Measurements from ENCODE around the gene FAM184A.
"Not testable (repeated sequence)": the region's sequence is repeated elsewhere in the genome, so short reads cannot be mapped to it uniquely, and the experiment has no call there.

FAM184A gene

DNA sequence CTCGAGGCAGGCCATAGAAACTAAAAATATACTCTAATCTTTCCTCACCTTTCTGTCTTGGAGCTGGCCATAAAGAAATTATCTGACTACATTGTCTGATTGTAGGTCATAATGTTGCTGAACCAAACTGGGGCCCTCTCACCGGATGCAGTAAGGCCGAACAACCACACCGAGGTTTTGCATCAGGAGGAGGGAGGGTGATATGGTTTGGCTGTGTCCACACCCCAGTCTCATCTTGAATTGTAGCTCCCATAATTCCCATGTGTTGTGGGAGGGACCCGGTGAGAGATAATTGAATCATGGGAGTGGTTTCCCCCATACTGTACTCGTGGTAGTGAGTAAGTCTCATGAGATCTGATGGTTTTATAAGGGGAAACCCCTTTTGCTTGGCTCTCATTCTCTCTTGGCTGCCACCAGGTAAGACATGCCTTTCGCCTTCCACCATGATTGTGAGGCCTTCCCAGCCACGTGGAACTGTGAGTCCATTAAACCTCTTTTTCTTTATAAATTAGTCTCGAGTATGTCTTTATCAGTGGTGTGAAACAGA lies 19.4 kb upstream of the FAM184A start:
- not testable (repeated sequence) for DNase-seq (ENCODE audit: low read depth in 2 of 3, low spot score in 1 of 3)

GRCh38 chr6:119096721-119097565 lies 18.5 kb upstream of the FAM184A start:
- DNase-seq (ENCODE audit: low read depth in 2 of 3, low spot score in 1 of 3): no peak

DNA sequence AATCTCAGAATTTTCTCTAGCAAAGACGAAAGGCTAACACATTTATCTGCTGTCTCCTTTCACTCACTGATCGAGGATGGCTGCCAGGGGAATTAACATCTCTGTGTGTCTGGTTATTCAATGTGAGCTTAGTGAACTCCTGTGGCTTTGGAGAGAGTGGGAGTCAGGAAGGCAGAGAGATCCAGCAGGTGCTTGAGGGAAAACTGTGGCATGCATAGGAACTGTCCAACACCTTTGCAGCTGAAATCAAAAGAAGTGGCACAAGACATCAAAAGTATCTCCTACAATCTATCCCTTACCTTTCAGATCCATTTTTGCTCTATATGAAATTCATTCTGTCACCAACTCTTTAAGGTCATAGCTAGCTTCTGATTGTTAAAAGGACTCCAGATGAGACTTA lies 11.8 kb upstream of the FAM184A start:
- no peak for DNase-seq (ENCODE audit: low read depth in 2 of 3, low spot score in 1 of 3)

GRCh38 chr6:119084784-119085183 lies 6.3 kb upstream of the FAM184A start:
- no peak for DNase-seq (ENCODE audit: low read depth in 2 of 3, low spot score in 1 of 3)

DNA sequence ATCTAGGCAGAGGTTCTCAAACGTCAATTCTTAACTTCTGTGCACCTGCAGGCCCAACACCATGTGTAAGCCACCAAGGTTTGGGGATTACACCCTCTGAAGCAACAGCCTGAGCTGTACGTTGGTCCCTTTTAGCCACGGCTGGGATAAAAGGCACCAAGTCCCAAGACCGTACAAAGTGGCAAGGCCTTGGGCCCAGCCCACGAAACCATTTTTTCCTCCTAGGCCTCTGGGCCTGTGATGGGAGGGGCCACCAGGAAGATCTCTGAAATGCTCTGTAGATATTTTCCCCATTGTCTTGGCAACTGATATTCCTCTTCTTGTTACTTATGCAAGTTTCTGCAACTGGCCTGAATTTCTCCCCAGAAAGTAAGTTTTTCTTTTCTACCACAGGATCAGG lies 4.5 kb upstream of the FAM184A start:
- no peak for DNase-seq (ENCODE audit: low read depth in 2 of 3, low spot score in 1 of 3)

DNA sequence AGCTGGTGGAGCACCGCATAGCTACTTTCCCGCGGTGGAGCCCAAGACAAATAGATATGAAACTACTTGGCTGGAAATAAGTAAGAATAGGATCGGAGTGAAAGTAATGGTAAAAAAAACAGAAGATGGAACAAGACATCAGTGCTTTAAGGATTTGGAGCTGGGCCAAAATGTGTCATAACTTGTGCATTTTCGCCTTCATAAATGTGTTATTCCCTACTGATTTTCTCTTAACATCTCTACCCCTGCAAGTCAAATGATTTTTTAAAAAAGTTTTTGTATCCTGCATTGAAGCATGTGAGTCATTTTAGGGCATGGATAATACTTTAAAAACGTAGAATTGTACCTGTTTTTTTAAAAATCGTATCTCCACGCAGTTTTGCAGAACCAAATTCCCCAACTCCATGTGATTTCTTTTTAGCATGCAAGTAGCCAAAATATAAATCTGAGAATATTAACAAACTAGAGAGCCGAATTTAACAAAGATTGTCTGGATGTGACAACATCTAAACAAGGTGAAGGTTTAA lies 882 bp upstream of the FAM184A start:
- peak in 1 of 3 donors; percentile 40 for DNase-seq (ENCODE audit: low read depth in 2 of 3, low spot score in 1 of 3)

GRCh38 chr6:119077643-119078375 lies 655 bp downstream of the FAM184A start:
- DNase-seq (ENCODE audit: low read depth in 2 of 3, low spot score in 1 of 3): peak; percentile 20 to 37 (median 23)

DNA sequence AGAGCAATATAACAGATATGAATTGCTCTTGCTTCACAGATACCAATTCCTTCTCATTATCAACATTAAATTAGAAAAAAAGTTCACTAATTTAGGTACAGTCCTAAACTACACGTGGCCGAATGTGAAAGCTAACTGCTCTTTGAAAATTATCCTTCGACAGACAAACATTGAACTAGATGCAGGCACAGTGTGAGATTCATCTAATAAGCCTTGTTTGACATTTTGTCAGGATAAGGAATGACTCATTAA lies 1.1 kb downstream of the FAM184A start:
- no peak for DNase-seq (ENCODE audit: low read depth in 2 of 3, low spot score in 1 of 3)

DNA sequence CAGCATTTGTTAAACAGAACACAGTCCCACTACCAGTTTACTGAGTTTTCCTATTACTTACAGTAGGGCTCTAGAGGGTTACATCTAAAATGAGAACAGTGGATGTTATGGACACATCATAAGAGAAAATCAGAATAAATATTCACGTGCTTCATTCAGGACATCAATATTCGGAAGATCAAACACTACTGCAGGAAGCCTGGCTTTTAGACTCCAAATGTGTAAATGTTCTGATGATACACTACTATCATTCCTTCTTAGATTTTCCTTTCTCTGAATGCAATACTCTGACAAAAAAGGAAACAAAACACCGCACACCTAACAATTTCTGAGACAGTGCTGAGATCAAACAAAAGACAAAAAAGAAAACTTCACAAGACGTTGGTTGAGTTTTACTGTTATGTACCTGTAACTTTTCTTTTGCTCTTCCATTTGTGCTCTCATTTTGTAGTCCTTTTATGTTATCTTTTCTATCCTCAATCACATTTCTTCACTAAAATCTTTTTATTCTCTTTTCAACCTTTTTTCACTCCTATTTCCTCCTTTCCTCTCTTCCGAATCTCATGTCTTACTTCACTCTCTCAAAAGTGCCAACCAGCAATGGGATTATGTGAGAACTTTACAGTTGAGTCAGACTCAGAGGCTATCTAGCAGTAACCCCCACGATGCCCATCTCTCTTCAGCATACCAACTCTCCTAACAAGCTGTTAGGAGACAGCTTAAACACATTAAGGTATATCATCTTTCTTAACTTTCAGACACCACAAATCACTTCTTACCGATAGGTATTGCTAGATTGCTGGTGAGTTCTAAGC lies 1.7 kb downstream of the FAM184A start:
- DNase-seq (ENCODE audit: low read depth in 2 of 3, low spot score in 1 of 3): no peak

DNA sequence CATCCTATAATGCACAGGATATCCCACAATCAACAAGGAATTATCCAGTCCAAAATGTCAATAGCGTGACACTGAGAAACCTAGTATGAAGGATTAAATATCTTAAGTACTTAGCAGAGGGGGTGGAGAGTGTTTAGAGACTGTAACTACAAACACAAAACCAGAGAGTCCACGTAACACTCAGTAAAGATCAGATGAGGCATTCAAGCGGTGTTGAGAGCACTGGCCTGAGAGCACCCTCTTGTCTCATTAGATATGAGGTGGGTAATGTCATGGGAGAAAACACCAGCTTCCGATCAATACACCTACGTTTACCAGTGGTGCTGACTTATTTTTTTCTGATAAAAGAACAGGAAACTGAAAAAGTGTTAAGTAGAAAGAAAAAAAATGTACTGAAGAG lies 2.3 kb downstream of the FAM184A start:
- peak in 1 of 3 donors; percentile 31 for DNase-seq (ENCODE audit: low read depth in 2 of 3, low spot score in 1 of 3)

GRCh38 chr6:119075200-119075981 lies 3.1 kb downstream of the FAM184A start:
- no peak for DNase-seq (ENCODE audit: low read depth in 2 of 3, low spot score in 1 of 3)

GRCh38 chr6:119073307-119074051 lies 5.0 kb downstream of the FAM184A start:
- no peak for DNase-seq (ENCODE audit: low read depth in 2 of 3, low spot score in 1 of 3)

DNA sequence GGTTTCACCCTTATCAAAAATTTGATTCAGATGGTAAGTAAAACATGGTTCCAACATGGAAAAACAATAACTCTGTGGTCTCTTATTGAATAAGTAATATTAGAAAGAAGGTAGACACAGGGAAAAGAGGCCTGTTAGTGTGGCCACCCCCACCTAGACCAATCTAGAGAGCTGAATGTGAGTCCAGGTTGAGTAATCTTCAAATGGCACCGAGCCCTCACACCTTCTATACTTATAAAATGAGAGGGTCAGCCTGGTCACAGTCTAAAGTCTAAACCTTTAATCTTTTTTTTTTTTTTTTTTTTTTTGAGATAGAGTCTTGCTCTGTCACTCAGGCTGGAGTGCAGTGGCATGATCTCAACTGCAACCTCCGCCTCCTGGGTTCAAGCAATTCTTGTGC lies 6.9 kb downstream of the FAM184A start:
- DNase-seq (ENCODE audit: low read depth in 2 of 3, low spot score in 1 of 3): no peak

DNA sequence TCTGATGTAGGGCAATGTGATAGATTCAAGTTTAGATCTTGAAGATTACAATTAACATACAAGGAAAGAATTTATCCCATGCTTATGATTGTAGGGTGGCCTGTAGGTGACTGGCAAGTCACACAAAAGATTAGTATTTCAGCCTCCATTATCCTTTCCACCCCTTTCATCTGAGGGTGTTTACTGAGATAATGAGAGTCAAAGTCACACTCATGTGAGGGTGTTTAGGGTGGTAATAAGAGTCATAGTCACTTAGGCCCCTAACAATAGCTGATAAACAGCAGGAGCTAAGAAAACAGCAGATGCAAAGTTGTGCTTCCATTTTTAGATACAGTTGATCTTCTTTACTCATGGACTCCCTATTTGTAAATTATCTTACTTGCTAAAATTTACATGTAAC lies 11.4 kb downstream of the FAM184A start:
- no peak for DNase-seq (ENCODE audit: low read depth in 2 of 3, low spot score in 1 of 3)

- DNase-seq (ENCODE audit: low read depth in 2 of 3, low spot score in 1 of 3): no peak
Measured at GRCh38 chr6:119066517-119066916, 11.9 kb downstream of the FAM184A start.

DNA sequence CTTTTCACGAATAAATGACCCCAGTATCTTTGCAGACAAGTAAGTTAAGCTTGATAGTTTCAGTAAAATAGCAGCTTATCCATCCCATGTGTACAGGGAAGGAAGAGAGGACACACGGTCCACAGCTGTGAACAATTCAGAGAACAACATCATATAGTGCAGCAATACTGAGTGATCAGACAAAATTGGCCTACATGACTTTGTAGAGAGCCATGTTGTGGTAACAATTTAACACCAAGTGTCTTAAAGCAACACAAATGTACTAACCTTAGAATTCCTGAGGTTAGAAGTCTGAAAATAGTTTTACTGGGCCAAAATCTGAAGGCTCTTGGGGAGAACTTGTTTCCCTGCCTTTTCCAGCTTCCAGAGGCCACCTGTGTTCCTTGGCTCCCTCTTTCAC lies 12.5 kb downstream of the FAM184A start:
- no peak for DNase-seq (ENCODE audit: low read depth in 2 of 3, low spot score in 1 of 3)

- no peak for DNase-seq (ENCODE audit: low read depth in 2 of 3, low spot score in 1 of 3)
Measured at GRCh38 chr6:119065382-119065781, 13.1 kb downstream of the FAM184A start.

- no peak for DNase-seq (ENCODE audit: low read depth in 2 of 3, low spot score in 1 of 3)
Measured at GRCh38 chr6:119063491-119063890, 15.0 kb downstream of the FAM184A start.

DNA sequence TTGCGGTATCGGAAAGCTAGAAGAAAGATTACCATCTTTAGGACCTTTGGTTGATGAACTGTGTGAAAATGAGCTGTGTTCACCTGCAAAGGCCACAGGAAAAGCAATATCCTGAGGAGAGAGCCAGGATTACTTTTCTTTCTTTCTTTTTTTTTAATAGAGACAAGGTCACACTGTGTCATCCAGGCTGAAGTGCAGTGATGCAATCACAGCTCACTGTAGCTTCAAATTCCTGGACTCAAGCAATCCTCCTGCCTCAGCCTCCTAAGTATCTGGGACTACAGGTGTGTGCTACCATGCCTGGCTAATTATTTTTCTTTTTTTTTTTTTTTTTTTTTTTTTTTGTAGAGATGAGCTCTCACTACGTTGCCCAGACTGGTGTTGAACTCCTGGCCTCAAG lies 17.2 kb downstream of the FAM184A start:
- DNase-seq (ENCODE audit: low read depth in 2 of 3, low spot score in 1 of 3): no peak
